BLaER1 treated with 17β-estradiol and CSF1 and Interleukin-3, amounts not matched to agents 10 nM and 100 nM (cell line): ENCODE measurements around the gene DENND4C.
"Not testable (repeated sequence)": the region's sequence is repeated elsewhere in the genome, so short reads cannot be mapped to it uniquely, and the experiment has no call there.

ENCODE experiments used
- H3K27ac ChIP-seq, 11 experiments: shearing (Covaris generic); formaldehyde crosslinking; 2 replicates each; pipeline ENCODE4 v1.8.1; 2022
- H3K27me3 ChIP-seq, 11 experiments: shearing (Covaris generic); formaldehyde crosslinking; 2 replicates each; pipeline ENCODE4 v1.8.1; 2022
- H3K36me3 ChIP-seq, 11 experiments: shearing (Covaris generic); formaldehyde crosslinking; 2 replicates each; pipeline ENCODE4 v1.8.1; 2022
- H3K4me1 ChIP-seq, 10 experiments: shearing (Covaris generic); formaldehyde crosslinking; 2 replicates each; pipeline ENCODE4 v1.8.1; 2022
- H3K4me2 ChIP-seq, 11 experiments: shearing (Covaris generic); formaldehyde crosslinking; 2 replicates each; pipeline ENCODE4 v1.8.1; 2022
- H3K4me3 ChIP-seq, 10 experiments: shearing (Covaris generic); formaldehyde crosslinking; 2 replicates each; pipeline ENCODE4 v1.8.1; 2022
- H3K9ac ChIP-seq, 11 experiments: shearing (Covaris generic); formaldehyde crosslinking; 2 replicates each; pipeline ENCODE4 v1.8.1; 2022
- H3K9me3 ChIP-seq, 11 experiments: shearing (Covaris generic); formaldehyde crosslinking; replicated peaks in 1 of 11; 2 replicates each; pipeline ENCODE4 v1.8.1; 2022
- H4K20me1 ChIP-seq, 11 experiments: shearing (Covaris generic); formaldehyde crosslinking; 2 replicates each; pipeline ENCODE4 v1.8.1; 2022
- Cebpa-rat ChIP-seq, 11 experiments: shearing (Covaris generic); IDR thresholded peaks; 2 replicates each; pipeline ENCODE4 v1.8.1; 2022

Gene DENND4C

GRCh38 chr9:19232823-19233194, 2.3 kb downstream of the DENND4C start:
- Histone ChIP-seq H3K9me3 (no peaks in the 10 kb centered on the region), H4K20me1 (peaks cover 12 to 65% (median 52%) of the 10 kb centered on the region in 11 experiments; a peak in 20 of 22 replicates), H3K27ac (peak overlapping the region in 2 of 11 experiments; percentile 96 to 97; a peak in 2 of 22 replicates), H3K36me3 (peaks cover 0 to 24% (median 0%) of the 10 kb centered on the region in 11 experiments; a peak in 4 of 22 replicates), H3K27me3 (peaks cover 0 to 29% (median 23%) of the 10 kb centered on the region in 11 experiments; a peak in 19 of 22 replicates), H3K9ac (peak overlapping the region in 7 of 11 experiments; percentile 8 to 99 (median 95); a peak in 10 of 22 replicates), H3K4me3 (peak overlapping the region in 9 of 10 experiments; percentile 85 to 100 (median 95); a peak in 12 of 20 replicates), H3K4me2 (peak overlapping the region; percentile 82 to 98 (median 90)), H3K4me1 (peaks cover 25 to 63% (median 31%) of the 10 kb centered on the region in 10 experiments)
- no peak for TF ChIP-seq Cebpa-rat (IDR thresholded peaks at IDR 0.05)

GRCh38 chr9:19233344-19233743, 2.9 kb downstream of the DENND4C start:
- Histone ChIP-seq H3K4me3 (peak overlapping the region in 3 of 10 experiments; percentile 89 to 100 (median 99); a peak in 6 of 20 replicates), H3K36me3 (peaks cover 0 to 24% (median 0%) of the 10 kb centered on the region in 11 experiments; a peak in 4 of 22 replicates), H3K4me1 (peaks cover 28 to 62% (median 33%) of the 10 kb centered on the region in 10 experiments), H4K20me1 (peaks cover 12 to 69% (median 52%) of the 10 kb centered on the region in 11 experiments; a peak in 20 of 22 replicates), H3K27me3 (peaks cover 0 to 29% (median 23%) of the 10 kb centered on the region in 11 experiments; a peak in 19 of 22 replicates), H3K4me2 (peak overlapping the region; percentile 82 to 98 (median 90)), H3K27ac (no peak overlapping the region), H3K9ac (peak overlapping the region in 5 of 11 experiments; percentile 8 to 99 (median 95); a peak in 6 of 22 replicates), H3K9me3 (no peaks in the 10 kb centered on the region)
- no peak for TF ChIP-seq Cebpa-rat (IDR thresholded peaks at IDR 0.05)

GRCh38 chr9:19239955-19240354, 9.5 kb downstream of the DENND4C start:
- no peaks in the 10 kb centered on the region for H3K27me3 ChIP-seq
- no peak overlapping the region for H3K4me3 ChIP-seq
- H3K4me2 ChIP-seq: no peak overlapping the region; a peak in 1 of 22 replicates
- H3K9ac ChIP-seq: no peak overlapping the region
- TF ChIP-seq Cebpa-rat (IDR thresholded peaks at IDR 0.05): no peak
- peaks cover 2 to 98% (median 30%) of the 10 kb centered on the region in 11 experiments; a peak in 16 of 22 replicates for H4K20me1 ChIP-seq
- peaks cover 0 to 44% (median 4%) of the 10 kb centered on the region in 10 experiments; a peak in 8 of 20 replicates for H3K4me1 ChIP-seq
- H3K27ac ChIP-seq: no peak overlapping the region
- peaks cover 0 to 78% (median 27%) of the 10 kb centered on the region in 11 experiments; a peak in 18 of 22 replicates for H3K36me3 ChIP-seq
- H3K9me3 ChIP-seq: no peaks in the 10 kb centered on the region

GRCh38 chr9:19241728-19242127, 11.2 kb downstream of the DENND4C start:
- peaks cover 0 to 98% (median 26%) of the 10 kb centered on the region in 11 experiments; a peak in 16 of 22 replicates for H4K20me1 ChIP-seq
- no peak overlapping the region for H3K4me2 ChIP-seq
- no peaks in the 10 kb centered on the region for H3K9me3 ChIP-seq
- peaks cover 0 to 50% (median 4%) of the 10 kb centered on the region in 10 experiments; a peak in 8 of 20 replicates for H3K4me1 ChIP-seq
- no peaks in the 10 kb centered on the region for H3K27me3 ChIP-seq
- TF ChIP-seq Cebpa-rat (IDR thresholded peaks at IDR 0.05): no peak
- H3K9ac ChIP-seq: no peak overlapping the region
- H3K36me3 ChIP-seq: peaks cover 0 to 91% (median 27%) of the 10 kb centered on the region in 11 experiments; a peak in 18 of 22 replicates
- no peak overlapping the region for H3K27ac ChIP-seq
- no peak overlapping the region for H3K4me3 ChIP-seq

GRCh38 chr9:19243366-19244033, 13.0 kb downstream of the DENND4C start:
- no peaks in the 10 kb centered on the region for H3K9me3 ChIP-seq
- H4K20me1 ChIP-seq: peaks cover 0 to 100% (median 23%) of the 10 kb centered on the region in 11 experiments; a peak in 16 of 22 replicates
- H3K4me2 ChIP-seq: no peak overlapping the region
- H3K4me3 ChIP-seq: no peak overlapping the region
- H3K36me3 ChIP-seq: peaks cover 0 to 92% (median 28%) of the 10 kb centered on the region in 11 experiments; a peak in 18 of 22 replicates
- H3K27me3 ChIP-seq: no peaks in the 10 kb centered on the region
- no peak overlapping the region for H3K9ac ChIP-seq
- H3K27ac ChIP-seq: no peak overlapping the region
- TF ChIP-seq Cebpa-rat (IDR thresholded peaks at IDR 0.05): no peak
- H3K4me1 ChIP-seq: peaks cover 0 to 53% (median 0%) of the 10 kb centered on the region in 10 experiments; a peak in 6 of 20 replicates

GRCh38 chr9:19246891-19247290, 16.4 kb downstream of the DENND4C start:
- no peaks in the 10 kb centered on the region for H3K27me3 ChIP-seq
- no peak overlapping the region for H3K4me3 ChIP-seq
- peaks cover 0 to 87% (median 11%) of the 10 kb centered on the region in 11 experiments; a peak in 13 of 22 replicates for H3K36me3 ChIP-seq
- no peak overlapping the region; a peak in 1 of 22 replicates for H3K4me2 ChIP-seq
- peaks cover 0 to 100% (median 25%) of the 10 kb centered on the region in 11 experiments; a peak in 17 of 22 replicates for H4K20me1 ChIP-seq
- H3K9me3 ChIP-seq: no peaks in the 10 kb centered on the region
- no peak overlapping the region for H3K27ac ChIP-seq
- no peak for TF ChIP-seq Cebpa-rat (IDR thresholded peaks at IDR 0.05)
- peaks cover 0 to 71% (median 1%) of the 10 kb centered on the region in 10 experiments; a peak in 7 of 20 replicates for H3K4me1 ChIP-seq
- H3K9ac ChIP-seq: no peak overlapping the region

GRCh38 chr9:19247420-19247819, 16.9 kb downstream of the DENND4C start:
- H3K27ac ChIP-seq: no peak overlapping the region
- TF ChIP-seq Cebpa-rat (IDR thresholded peaks at IDR 0.05): no peak

GRCh38 chr9:19250346-19250745, 19.9 kb downstream of the DENND4C start:
- peaks cover 0 to 100% (median 31%) of the 10 kb centered on the region in 11 experiments; a peak in 16 of 22 replicates for H4K20me1 ChIP-seq

More at GRCh38 chr9:19247420-19247819, 16.9 kb downstream of the DENND4C start:
- Histone ChIP-seq H3K4me3 (no peak overlapping the region), H3K4me1 (peaks cover 0 to 73% (median 1%) of the 10 kb centered on the region in 10 experiments; a peak in 7 of 20 replicates), H3K9ac (peak overlapping the region in 1 of 11 experiments; percentile 25; a peak in 1 of 22 replicates), H3K9me3 (no peaks in the 10 kb centered on the region), H3K4me2 (peak overlapping the region in 1 of 11 experiments; percentile 57; a peak in 3 of 22 replicates), H3K36me3 (peaks cover 0 to 85% (median 11%) of the 10 kb centered on the region in 11 experiments; a peak in 13 of 22 replicates), H3K27me3 (no peaks in the 10 kb centered on the region), H4K20me1 (peaks cover 0 to 100% (median 30%) of the 10 kb centered on the region in 11 experiments; a peak in 17 of 22 replicates)

GRCh38 chr9:19251203-19251602, 20.7 kb downstream of the DENND4C start:
- not testable (repeated sequence) for H3K9me3 ChIP-seq, H3K27ac ChIP-seq, H3K27me3 ChIP-seq, H3K4me3 ChIP-seq, H3K9ac ChIP-seq
- H4K20me1 ChIP-seq: peaks cover 0 to 100% (median 31%) of the 10 kb centered on the region in 11 experiments; a peak in 16 of 22 replicates
- H3K36me3 ChIP-seq: peaks cover 0 to 47% (median 0%) of the 10 kb centered on the region in 11 experiments; a peak in 10 of 22 replicates
- peak overlapping the region in 2 of 11 experiments; percentile 8 to 50; a peak in 2 of 22 replicates for H3K4me2 ChIP-seq
- peaks cover 0 to 71% (median 1%) of the 10 kb centered on the region in 10 experiments; a peak in 5 of 20 replicates for H3K4me1 ChIP-seq

More at GRCh38 chr9:19250346-19250745, 19.9 kb downstream of the DENND4C start:
- H3K4me3 ChIP-seq, H3K9ac ChIP-seq, H3K9me3 ChIP-seq, H3K27ac ChIP-seq, H3K27me3 ChIP-seq: not testable (repeated sequence)
- H3K4me1 ChIP-seq: peaks cover 0 to 80% (median 1%) of the 10 kb centered on the region in 10 experiments; a peak in 7 of 20 replicates
- H3K36me3 ChIP-seq: peaks cover 0 to 56% (median 0%) of the 10 kb centered on the region in 11 experiments; a peak in 10 of 22 replicates
- H3K4me2 ChIP-seq: peak overlapping the region in 1 of 11 experiments; percentile 8; a peak in 1 of 22 replicates

GRCh38 chr9:19251622-19252021, 21.1 kb downstream of the DENND4C start:
- not testable (repeated sequence) for H3K9ac ChIP-seq, H3K4me3 ChIP-seq, H3K9me3 ChIP-seq, H3K27ac ChIP-seq, H3K27me3 ChIP-seq
- Histone ChIP-seq H4K20me1 (peaks cover 0 to 100% (median 31%) of the 10 kb centered on the region in 11 experiments; a peak in 16 of 22 replicates), H3K36me3 (peaks cover 0 to 44% (median 0%) of the 10 kb centered on the region in 11 experiments; a peak in 10 of 22 replicates), H3K4me2 (0 out of 22 replicates have a peak overlapping the region, but pooled peaks of 1 of the 11 experiments have one; percentile 9), H3K4me1 (peaks cover 0 to 68% (median 1%) of the 10 kb centered on the region in 10 experiments; a peak in 5 of 20 replicates)
